Measurements from ENCODE around the gene TBL1XR1. TPM values are rescaled to one million over a fixed set of nuclear protein-coding genes. Genes with fewer than 3 reads are reported as not detected.

Gene TBL1XR1
- total RNA-seq, 1 experiment from 2014 or later = 186 TPM

DNA sequence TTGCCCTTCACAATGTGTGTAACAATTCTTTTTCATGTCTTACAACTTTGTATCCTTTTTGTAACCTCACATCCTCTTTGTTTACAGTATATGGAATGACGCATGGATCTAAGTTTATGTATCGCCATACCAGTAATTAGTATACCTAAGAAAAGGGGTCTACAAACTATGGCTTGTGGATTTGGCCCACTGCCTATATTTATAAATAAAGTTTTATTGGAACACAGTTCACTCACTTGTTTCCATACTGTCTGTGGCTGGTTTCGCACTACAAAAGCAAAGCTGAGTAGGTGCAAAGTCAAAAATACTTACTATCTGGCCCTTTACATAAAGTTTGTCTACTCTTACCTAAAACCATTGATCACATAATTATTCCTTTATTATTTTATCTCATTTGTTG lies 226.5 kb downstream of the TBL1XR1 start:
- no peak overlapping the region for H3K4me3 ChIP-seq (ENCODE audit: low read depth, low read length, poor library complexity, severe bottlenecking)
- peaks cover 32% of the 10 kb centered on the region for H3K4me1 ChIP-seq (ENCODE audit: insufficient read depth, low read length, poor library complexity, severe bottlenecking)
- no peak overlapping the region for H3K27ac ChIP-seq (ENCODE audit: low read depth, low read length, poor library complexity, severe bottlenecking)
- BruUV-seq (replicated peaks) = no TSS peak
- TF ChIP-seq EZH2 (IDR thresholded peaks at IDR 0.05; ENCODE audit: borderline replicate concordance, low read depth, low read length, poor library complexity, severe bottlenecking) = no peak
- TF ChIP-seq, protein P1, sequence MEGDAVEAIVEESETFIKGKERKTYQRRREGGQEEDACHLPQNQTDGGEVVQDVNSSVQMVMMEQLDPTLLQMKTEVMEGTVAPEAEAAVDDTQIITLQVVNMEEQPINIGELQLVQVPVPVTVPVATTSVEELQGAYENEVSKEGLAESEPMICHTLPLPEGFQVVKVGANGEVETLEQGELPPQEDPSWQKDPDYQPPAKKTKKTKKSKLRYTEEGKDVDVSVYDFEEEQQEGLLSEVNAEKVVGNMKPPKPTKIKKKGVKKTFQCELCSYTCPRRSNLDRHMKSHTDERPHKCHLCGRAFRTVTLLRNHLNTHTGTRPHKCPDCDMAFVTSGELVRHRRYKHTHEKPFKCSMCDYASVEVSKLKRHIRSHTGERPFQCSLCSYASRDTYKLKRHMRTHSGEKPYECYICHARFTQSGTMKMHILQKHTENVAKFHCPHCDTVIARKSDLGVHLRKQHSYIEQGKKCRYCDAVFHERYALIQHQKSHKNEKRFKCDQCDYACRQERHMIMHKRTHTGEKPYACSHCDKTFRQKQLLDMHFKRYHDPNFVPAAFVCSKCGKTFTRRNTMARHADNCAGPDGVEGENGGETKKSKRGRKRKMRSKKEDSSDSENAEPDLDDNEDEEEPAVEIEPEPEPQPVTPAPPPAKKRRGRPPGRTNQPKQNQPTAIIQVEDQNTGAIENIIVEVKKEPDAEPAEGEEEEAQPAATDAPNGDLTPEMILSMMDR (conservative IDR thresholded peaks at IDR 0.05; ENCODE audit: low read depth, low read length) = no peak
- no peaks in the 10 kb centered on the region for H3K27me3 ChIP-seq (replicated peaks; ENCODE audit: insufficient read depth, low read depth, low read length, poor library complexity)
- H3K36me3 ChIP-seq (ENCODE audit: insufficient read depth, low read length, poor library complexity, severe bottlenecking) = no peaks in the 10 kb centered on the region
- CTCF ChIA-PET = no interaction called here
- DNase-seq (ENCODE audit: low spot score) = no peak
- POLR2A ChIA-PET (ENCODE audit: low non-redundant PET) = no interaction called here
- intact Hi-C loops (cut with micrococcal nuclease; ENCODE audit: unreplicated experiment) = no loop called here
- no peaks in the 10 kb centered on the region for H3K9me3 ChIP-seq (ENCODE audit: low read depth, low read length, poor library complexity, severe bottlenecking)

DNA sequence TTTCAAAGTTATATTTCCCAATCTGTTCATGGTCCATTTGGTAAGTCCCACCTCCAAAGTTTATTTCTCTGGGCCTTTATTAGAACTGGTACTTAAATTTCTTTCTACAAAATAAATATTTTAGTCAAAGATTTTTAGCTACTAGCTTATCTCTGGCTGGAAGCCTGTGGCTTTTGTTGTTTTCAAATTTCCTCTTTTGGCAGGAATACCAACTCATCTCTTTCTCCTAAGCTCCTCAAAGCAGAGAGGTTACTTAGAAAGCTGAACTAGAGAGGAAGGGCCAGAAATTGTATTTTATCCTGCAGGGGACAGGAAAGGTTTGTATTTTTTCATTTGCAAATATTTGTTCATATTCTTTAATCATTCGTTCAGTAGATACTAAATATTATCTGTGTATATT lies 227.8 kb downstream of the TBL1XR1 start:
- no peaks in the 10 kb centered on the region for H3K36me3 ChIP-seq (ENCODE audit: insufficient read depth, low read length, poor library complexity, severe bottlenecking)
- no peaks in the 10 kb centered on the region for H3K9me3 ChIP-seq (ENCODE audit: low read depth, low read length, poor library complexity, severe bottlenecking)
- BruUV-seq (replicated peaks) = no TSS peak
- no peak overlapping the region for H3K27ac ChIP-seq (ENCODE audit: low read depth, low read length, poor library complexity, severe bottlenecking)
- no peak overlapping the region for H3K4me3 ChIP-seq (ENCODE audit: low read depth, low read length, poor library complexity, severe bottlenecking)
- no peaks in the 10 kb centered on the region for H3K27me3 ChIP-seq (replicated peaks; ENCODE audit: insufficient read depth, low read depth, low read length, poor library complexity)
- DNase-seq (ENCODE audit: low spot score) = no peak
- CTCF ChIA-PET = no interaction called here
- intact Hi-C loops (cut with micrococcal nuclease; ENCODE audit: unreplicated experiment) = no loop called here
- POLR2A ChIA-PET (ENCODE audit: low non-redundant PET) = no interaction called here
- TF ChIP-seq EZH2 (IDR thresholded peaks at IDR 0.05; ENCODE audit: borderline replicate concordance, low read depth, low read length, poor library complexity, severe bottlenecking) = no peak
- TF ChIP-seq, protein P1 (conservative IDR thresholded peaks at IDR 0.05; ENCODE audit: low read depth, low read length) = no peak
- H3K4me1 ChIP-seq (ENCODE audit: insufficient read depth, low read length, poor library complexity, severe bottlenecking) = peaks cover 45% of the 10 kb centered on the region
